HepG2 (cell line): ENCODE data around the gene MYBPC3.

Experiments used
- GTF2F1 ChIP-seq: fragments of 150-350 bp; IDR thresholded peaks from 2 replicates; pipeline ENCODE4 v1.6.1; 2014; ENCODE audit warnings: low read length
- HOXA9 ChIP-seq: sonication (generic); formaldehyde crosslinking; IDR thresholded peaks from 2 replicates; pipeline ENCODE4 v1.8.1; 2022; ENCODE audit warnings: missing genetic modification reagents, mild to moderate bottlenecking, moderate library complexity, borderline replicate concordance
- NONO ChIP-seq, 2 experiments: fragments of 450-650 bp in 1 of 2; sonication (generic) in 1 of 2; formaldehyde crosslinking in 1 of 2; IDR thresholded peaks in 1 of 2; conservative IDR thresholded peaks in 1 of 2; 2 replicates each; pipeline versions ENCODE4 v1.6.1 to v1.8.0; 2017 to 2022; ENCODE audit warnings: mild to moderate bottlenecking in 1 of 2, missing genetic modification reagents in 1 of 2, moderate library complexity in 1 of 2
- POLR2AphosphoS5 ChIP-seq: IDR thresholded peaks from 2 replicates; pipeline ENCODE4 v1.6.1; 2012; ENCODE audit warnings: low read depth, low read length
- PRDM15 ChIP-seq: sonication (generic); formaldehyde crosslinking; IDR thresholded peaks from 2 replicates; pipeline ENCODE4 v1.4.0; 2020; ENCODE audit warnings: missing genetic modification reagents
- SRSF1 ChIP-seq: fragments of 200-400 bp; formaldehyde crosslinking; optimal IDR thresholded peaks from 2 replicates; pipeline ENCODE3; 2017; ENCODE audit warnings: mild to moderate bottlenecking, low read depth, low read length, moderate library complexity
- ZMYM3 ChIP-seq: sonication (generic); formaldehyde crosslinking; IDR thresholded peaks from 2 replicates; pipeline ENCODE4 v1.5.1; 2020; ENCODE audit warnings: mild to moderate bottlenecking, missing genetic modification reagents
- ZNF281 ChIP-seq: sonication (generic); formaldehyde crosslinking; IDR thresholded peaks from 2 replicates; pipeline ENCODE4 v1.4.0; 2020; ENCODE audit warnings: missing genetic modification reagents, borderline replicate concordance
- ZNF674 ChIP-seq: sonication (generic); formaldehyde crosslinking; IDR thresholded peaks from 2 replicates; pipeline ENCODE4 v1.5.0; 2020; ENCODE audit warnings: low read depth, mild to moderate bottlenecking, missing genetic modification reagents
- ZNF747 ChIP-seq: sonication (generic); formaldehyde crosslinking; IDR thresholded peaks from 2 replicates; pipeline ENCODE4 v1.8.1; 2023; ENCODE audit warnings: missing genetic modification reagents, mild to moderate bottlenecking, borderline replicate concordance
- ZNF772 ChIP-seq: sonication (generic); formaldehyde crosslinking; IDR thresholded peaks from 2 replicates; pipeline ENCODE4 v1.5.0; 2020; ENCODE audit warnings: mild to moderate bottlenecking, missing genetic modification reagents

GRCh38 chr11:47383071-47383470 is 30.6 kb upstream of the MYBPC3 start:
- TF ChIP-seq ZMYM3 (CRISPR knock-in tag) (no peak), ZNF674 (CRISPR knock-in tag) (no peak), SRSF1 (no peak), ZNF281 (CRISPR knock-in tag) (no peak), ZNF772 (no peak), ZNF747 (no peak), PRDM15 (no peak), GTF2F1 (no peak), HOXA9 (no peak), POLR2AphosphoS5 (no peak), NONO (IDR thresholded peaks at IDR 0.05) (no peak), NONO (CRISPR knock-in tag; conservative IDR thresholded peaks at IDR 0.05) (no peak)
